ENCODE measurements around the gene PRKCH. TPM values are rescaled to one million over a fixed set of nuclear protein-coding genes. Genes with fewer than 3 reads are reported as not detected.

PRKCH gene
- total and polyA plus RNA-seq, 7 donors = 4.2 to 19.9 (median 10.0) TPM

GRCh38 chr14:61372842-61373555, 51.6 kb downstream of the PRKCH start:
- H3K4me1 ChIP-seq = no peaks in the 10 kb centered on the region
- WGBS, 2 donors = 84 to 90% methylated on average over 3 of the region's 3 CpGs
- H3K27ac ChIP-seq = no peak overlapping the region
- TF ChIP-seq, protein P1, sequence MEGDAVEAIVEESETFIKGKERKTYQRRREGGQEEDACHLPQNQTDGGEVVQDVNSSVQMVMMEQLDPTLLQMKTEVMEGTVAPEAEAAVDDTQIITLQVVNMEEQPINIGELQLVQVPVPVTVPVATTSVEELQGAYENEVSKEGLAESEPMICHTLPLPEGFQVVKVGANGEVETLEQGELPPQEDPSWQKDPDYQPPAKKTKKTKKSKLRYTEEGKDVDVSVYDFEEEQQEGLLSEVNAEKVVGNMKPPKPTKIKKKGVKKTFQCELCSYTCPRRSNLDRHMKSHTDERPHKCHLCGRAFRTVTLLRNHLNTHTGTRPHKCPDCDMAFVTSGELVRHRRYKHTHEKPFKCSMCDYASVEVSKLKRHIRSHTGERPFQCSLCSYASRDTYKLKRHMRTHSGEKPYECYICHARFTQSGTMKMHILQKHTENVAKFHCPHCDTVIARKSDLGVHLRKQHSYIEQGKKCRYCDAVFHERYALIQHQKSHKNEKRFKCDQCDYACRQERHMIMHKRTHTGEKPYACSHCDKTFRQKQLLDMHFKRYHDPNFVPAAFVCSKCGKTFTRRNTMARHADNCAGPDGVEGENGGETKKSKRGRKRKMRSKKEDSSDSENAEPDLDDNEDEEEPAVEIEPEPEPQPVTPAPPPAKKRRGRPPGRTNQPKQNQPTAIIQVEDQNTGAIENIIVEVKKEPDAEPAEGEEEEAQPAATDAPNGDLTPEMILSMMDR (IDR thresholded peaks at IDR 0.05) = no peak
- TF ChIP-seq POLR2AphosphoS5 (IDR thresholded peaks at IDR 0.05) (no peak), POLR2A (IDR thresholded peaks at IDR 0.05) (no peak), EP300 (IDR thresholded peaks at IDR 0.05) (no peak)
- no peak overlapping the region for H3K4me3 ChIP-seq
- no peaks in the 10 kb centered on the region for H3K27me3 ChIP-seq
- intact Hi-C loops (cut with DNase I) = no loop called here
- H3K9me3 ChIP-seq = peaks cover 3 to 18% (median 5%) of the 10 kb centered on the region in 4 donors
- no peaks in the 10 kb centered on the region for H3K36me3 ChIP-seq
- no peak for DNase-seq

DNA sequence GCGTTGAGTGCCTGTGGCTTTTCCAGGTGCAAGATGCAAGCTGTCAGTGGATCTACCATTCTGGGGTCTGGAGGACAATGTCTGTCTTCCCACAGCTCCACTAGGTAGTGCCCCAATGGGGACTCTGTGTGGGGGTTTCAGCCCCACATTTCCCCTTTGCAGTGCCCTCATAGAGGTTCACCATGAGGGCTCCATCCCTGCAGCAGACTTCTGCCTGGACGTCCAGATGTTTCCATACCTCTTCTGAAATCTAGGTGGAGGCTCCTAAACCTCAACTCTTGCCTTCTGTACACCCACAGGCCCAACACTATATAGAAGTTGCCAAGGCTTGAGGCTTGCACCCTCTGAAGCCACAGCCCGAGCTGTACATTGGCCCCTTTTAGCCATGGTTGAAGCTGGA, 52.9 kb downstream of the PRKCH start:
- DNase-seq = no peak
- intact Hi-C loops (cut with DNase I) = no loop called here
- no peak overlapping the region for H3K27ac ChIP-seq
- peaks cover 3 to 18% (median 5%) of the 10 kb centered on the region in 4 donors for H3K9me3 ChIP-seq
- no peaks in the 10 kb centered on the region for H3K36me3 ChIP-seq
- no peaks in the 10 kb centered on the region for H3K4me1 ChIP-seq
- no peaks in the 10 kb centered on the region for H3K27me3 ChIP-seq
- no peak for TF ChIP-seq POLR2AphosphoS5 (IDR thresholded peaks at IDR 0.05)
- TF ChIP-seq POLR2A (IDR thresholded peaks at IDR 0.05) = no peak
- TF ChIP-seq EP300 (IDR thresholded peaks at IDR 0.05) = no peak
- TF ChIP-seq, protein P1 (IDR thresholded peaks at IDR 0.05) = no peak
- WGBS, 2 donors = 90 to 93% methylated on average over 3 of the region's 3 CpGs
- no peak overlapping the region for H3K4me3 ChIP-seq

DNA sequence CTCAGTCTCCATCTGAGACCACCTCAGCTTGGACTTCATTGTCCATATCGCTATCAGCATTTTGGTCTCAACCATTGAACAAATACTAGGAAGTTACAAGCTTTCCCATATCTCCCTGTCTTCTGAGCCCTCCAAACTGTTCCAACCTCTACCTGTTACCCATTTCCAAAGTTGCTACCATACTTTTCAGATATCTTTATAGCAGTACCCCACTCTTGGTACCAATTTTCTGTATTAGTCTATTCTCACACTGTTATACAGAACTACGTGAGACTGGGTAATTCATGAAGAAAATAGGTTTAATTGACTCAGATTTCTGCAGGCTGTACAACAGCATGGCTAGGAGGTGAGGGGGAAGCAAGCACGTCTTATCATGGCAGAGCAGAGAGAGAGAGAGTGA, 53.8 kb downstream of the PRKCH start:
- H3K4me1 ChIP-seq = no peaks in the 10 kb centered on the region
- DNase-seq = no peak
- TF ChIP-seq POLR2A (IDR thresholded peaks at IDR 0.05) = no peak
- no peak for TF ChIP-seq POLR2AphosphoS5 (IDR thresholded peaks at IDR 0.05)
- TF ChIP-seq, protein P1 (IDR thresholded peaks at IDR 0.05) = no peak
- TF ChIP-seq EP300 (IDR thresholded peaks at IDR 0.05) = no peak
- H3K27me3 ChIP-seq = no peaks in the 10 kb centered on the region
- no peak overlapping the region for H3K27ac ChIP-seq
- no peak overlapping the region for H3K4me3 ChIP-seq
- intact Hi-C loops (cut with DNase I) = no loop called here
- 89 to 92% methylated on average over 3 of the region's 3 CpGs for WGBS, 2 donors
- H3K36me3 ChIP-seq = no peaks in the 10 kb centered on the region
- peaks cover 3 to 18% (median 5%) of the 10 kb centered on the region in 4 donors for H3K9me3 ChIP-seq

DNA sequence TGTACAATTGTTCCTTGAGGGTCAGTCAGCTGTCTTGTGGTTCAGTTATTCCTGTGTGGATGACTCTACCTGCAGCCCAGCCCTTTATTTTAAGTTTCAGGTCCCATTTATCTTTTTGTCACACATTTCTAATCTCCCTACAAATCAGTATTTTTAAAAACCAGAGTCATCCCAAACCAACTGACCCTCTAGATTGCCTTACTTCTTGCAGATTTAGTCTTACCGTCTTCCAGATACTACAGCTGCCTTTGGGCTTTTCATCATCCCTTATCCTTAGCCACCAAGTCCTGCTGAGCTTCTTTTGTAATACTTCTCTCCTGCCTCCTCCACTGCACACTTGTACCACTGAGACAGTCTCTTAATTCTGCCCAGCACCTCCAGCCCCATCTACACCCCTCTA, 54.9 kb downstream of the PRKCH start:
- 92 to 97% methylated on average over 1 of the region's 1 CpG for WGBS, 2 donors
- H3K27me3 ChIP-seq = no peaks in the 10 kb centered on the region
- H3K36me3 ChIP-seq = no peaks in the 10 kb centered on the region
- no peak for DNase-seq
- H3K27ac ChIP-seq = no peak overlapping the region
- no peak overlapping the region for H3K4me3 ChIP-seq
- H3K9me3 ChIP-seq = peaks cover 3 to 18% (median 5%) of the 10 kb centered on the region in 4 donors
- TF ChIP-seq POLR2AphosphoS5 (IDR thresholded peaks at IDR 0.05) = no peak
- TF ChIP-seq, protein P1 (IDR thresholded peaks at IDR 0.05) = no peak
- TF ChIP-seq EP300 (IDR thresholded peaks at IDR 0.05) = no peak
- no peak for TF ChIP-seq POLR2A (IDR thresholded peaks at IDR 0.05)
- H3K4me1 ChIP-seq = no peaks in the 10 kb centered on the region
- intact Hi-C loops (cut with DNase I) = no loop called here

- no peak overlapping the region for H3K4me3 ChIP-seq
- H3K36me3 ChIP-seq = no peaks in the 10 kb centered on the region
- no peak for TF ChIP-seq POLR2AphosphoS5 (IDR thresholded peaks at IDR 0.05)
- TF ChIP-seq, protein P1 (IDR thresholded peaks at IDR 0.05) = no peak
- TF ChIP-seq EP300 (IDR thresholded peaks at IDR 0.05) = no peak
- no peak for TF ChIP-seq POLR2A (IDR thresholded peaks at IDR 0.05)
- H3K27me3 ChIP-seq = no peaks in the 10 kb centered on the region
- peaks cover 3 to 18% (median 5%) of the 10 kb centered on the region in 4 donors for H3K9me3 ChIP-seq
- DNase-seq = no peak
- H3K27ac ChIP-seq = no peak overlapping the region
- no peaks in the 10 kb centered on the region for H3K4me1 ChIP-seq
- intact Hi-C loops (cut with DNase I) = no loop called here
Observed at GRCh38 chr14:61377749-61378148, 56.4 kb downstream of the PRKCH start.

Measured in sigmoid colon (tissue), 7 donors.